Tibial nerve (tissue), 4 donors: Measurements from ENCODE around the gene MZT2A.
"Not testable (repeated sequence)": the region's sequence is repeated elsewhere in the genome, so short reads cannot be mapped to it uniquely, and the experiment has no call there.

Experiments
- CTCF ChIP-seq, 5 experiments: fragments of 200-600 bp in 3 of 5; fragments of 450-650 bp in 2 of 5; sonication (generic) in 3 of 5; IDR thresholded peaks; one replicate each; pipeline ENCODE4 v1.5.1; 2016 to 2019; ENCODE audit warnings: antibody characterized with exemption in 5 of 5, mild to moderate bottlenecking in 3 of 5, moderate library complexity in 2 of 5
- EP300 ChIP-seq, 2 donors: sonication (generic); formaldehyde crosslinking; IDR thresholded peaks; one replicate each; pipeline ENCODE4 v1.6.1; 2017; ENCODE audit warnings: antibody characterized with exemption in 2 of 2, mild to moderate bottlenecking in 1 of 2
- POLR2A ChIP-seq, 2 donors: fragments of 450-650 bp; IDR thresholded peaks; one replicate each; pipeline ENCODE4 v1.6.1; 2017; ENCODE audit warnings: antibody characterized with exemption in 2 of 2, mild to moderate bottlenecking in 2 of 2, moderate library complexity in 2 of 2

- not testable (repeated sequence) for TF ChIP-seq POLR2A, CTCF, EP300 (IDR thresholded peaks at IDR 0.05)
Observed at GRCh38 chr2:131516621-131517020, 24.4 kb upstream of the MZT2A start.
